ENCODE measurements around the gene PRDX2.
"Not testable (repeated sequence)": the region's sequence is repeated elsewhere in the genome, so short reads cannot be mapped to it uniquely, and the experiment has no call there.

The PRDX2 gene

DNA sequence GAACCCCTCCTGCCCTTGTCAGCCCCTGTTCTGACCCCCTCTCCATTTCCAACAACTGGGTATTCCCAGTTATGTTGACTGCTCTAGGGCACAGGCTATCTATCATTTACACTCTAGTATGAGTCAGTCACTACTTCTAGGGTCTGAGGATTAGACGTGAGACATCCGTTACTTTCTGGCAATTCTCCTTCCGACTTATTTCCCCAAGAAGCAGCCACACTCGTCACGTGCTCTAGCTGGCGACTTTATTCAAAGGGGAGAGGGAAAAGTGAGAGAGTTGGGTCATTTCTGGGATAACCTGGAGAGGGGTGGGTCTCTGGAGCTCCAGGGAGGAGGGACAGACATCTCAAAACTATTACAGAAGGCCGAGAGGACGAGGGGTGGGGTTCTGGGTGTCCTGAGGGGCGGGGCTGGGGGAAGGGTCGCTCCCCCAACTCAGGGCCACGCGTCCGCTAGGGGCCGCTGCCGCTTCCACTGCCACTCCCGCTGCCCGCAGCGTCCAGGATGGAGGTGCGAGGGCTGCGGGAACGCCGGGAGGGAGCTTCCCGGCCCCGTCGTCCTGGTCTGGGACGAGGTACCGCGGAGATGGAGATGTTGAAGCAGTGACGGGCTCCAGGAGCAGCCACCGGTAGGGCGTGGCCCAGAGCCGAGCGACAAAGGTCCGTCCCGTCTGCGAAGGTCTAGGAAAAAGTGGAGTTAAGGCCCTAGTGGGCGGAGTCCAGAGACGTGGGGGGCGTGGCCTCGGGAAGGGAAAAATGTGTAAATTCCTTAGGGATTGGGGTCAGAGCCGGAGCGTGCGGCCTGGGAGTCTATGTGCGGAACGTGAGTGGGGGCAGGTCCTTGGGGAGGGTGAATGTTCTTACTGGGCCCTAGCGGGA lies 23.9 kb upstream of the PRDX2 start:
- no peak for DNase-seq (ENCODE audit: low read depth in 2 of 2, low spot score in 1 of 2)

DNA sequence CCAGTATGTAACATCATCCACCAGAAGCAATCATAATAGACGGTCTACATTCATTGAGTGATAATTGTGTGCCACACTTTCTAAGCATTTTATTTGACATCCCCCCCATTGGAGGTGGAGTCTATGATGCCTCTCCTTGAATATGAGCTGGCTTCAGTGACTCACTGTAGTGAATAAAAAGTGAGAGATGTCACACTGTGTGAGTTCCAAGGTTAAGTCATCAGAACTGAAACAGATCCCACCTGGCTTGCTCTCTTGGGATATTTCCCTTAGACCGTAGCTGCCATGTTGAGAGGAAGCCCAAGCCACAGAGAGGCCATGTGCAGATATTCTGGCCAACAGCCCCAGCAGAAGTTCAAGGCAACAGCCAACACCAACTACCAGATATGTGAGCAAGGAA lies 20.2 kb upstream of the PRDX2 start:
- DNase-seq (ENCODE audit: low read depth in 2 of 2, low spot score in 1 of 2) = no peak

DNA sequence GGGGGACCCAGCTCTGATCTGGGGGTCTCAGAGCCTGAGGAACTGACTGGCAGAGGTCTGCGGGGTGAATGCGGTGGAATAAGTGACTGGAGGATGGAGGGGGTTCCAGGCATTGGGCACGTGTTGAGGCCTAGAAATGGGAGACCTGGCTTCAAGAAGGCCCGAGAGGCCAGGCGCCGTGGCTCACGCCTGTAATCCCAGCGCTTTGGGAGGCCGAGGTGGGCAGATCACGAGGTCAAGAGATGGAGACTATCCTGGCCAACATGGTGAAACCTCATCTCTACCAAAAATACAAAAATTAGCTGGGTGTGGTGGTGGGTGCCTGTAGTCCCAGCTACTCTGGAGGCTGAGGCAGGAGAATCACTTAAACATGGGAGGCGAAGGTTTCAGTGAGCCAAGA lies 16.2 kb upstream of the PRDX2 start:
- DNase-seq (ENCODE audit: low read depth in 2 of 2, low spot score in 1 of 2) = not testable (repeated sequence)

DNA sequence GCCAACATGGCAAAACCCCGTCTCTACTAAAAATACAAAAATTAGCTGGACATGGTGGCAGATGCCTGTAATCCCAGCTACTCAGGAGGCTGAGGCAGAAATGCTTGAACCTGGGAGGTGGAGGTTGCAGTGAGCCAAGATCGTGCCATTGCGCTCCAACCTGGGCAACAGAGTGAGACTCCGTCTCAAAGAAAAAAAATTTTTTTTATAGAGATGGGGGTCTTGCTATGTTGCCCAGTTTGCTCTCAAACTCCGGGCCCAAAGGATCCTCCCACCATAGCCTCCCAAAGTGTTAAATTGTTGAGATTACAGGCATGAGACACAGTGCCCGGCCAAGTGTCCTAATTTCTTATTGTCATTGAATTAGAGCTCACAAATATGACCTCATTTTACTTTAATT lies 15.6 kb upstream of the PRDX2 start:
- not testable (repeated sequence) for DNase-seq (ENCODE audit: low read depth in 2 of 2, low spot score in 1 of 2)

DNA sequence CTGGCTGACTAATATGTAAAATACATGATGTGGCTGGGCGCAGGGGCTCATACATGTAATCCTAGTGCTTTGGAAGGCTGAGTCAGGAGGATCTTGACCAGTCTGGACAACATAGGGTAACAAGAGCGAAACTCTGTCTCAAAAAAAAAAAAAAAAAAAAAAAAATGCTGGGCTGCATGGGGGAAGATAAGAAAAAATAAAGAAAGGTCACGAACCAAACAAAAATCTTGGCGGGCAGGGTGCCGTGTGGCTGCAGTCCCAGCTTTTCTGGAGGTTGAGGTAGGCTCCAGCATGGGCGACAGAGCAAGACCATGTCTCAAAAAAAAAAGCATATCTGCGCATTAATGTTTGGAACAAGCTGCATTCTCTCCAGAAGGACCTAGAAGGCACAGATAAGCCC lies 13.5 kb upstream of the PRDX2 start:
- DNase-seq (ENCODE audit: low read depth in 2 of 2, low spot score in 1 of 2) = no peak

DNA sequence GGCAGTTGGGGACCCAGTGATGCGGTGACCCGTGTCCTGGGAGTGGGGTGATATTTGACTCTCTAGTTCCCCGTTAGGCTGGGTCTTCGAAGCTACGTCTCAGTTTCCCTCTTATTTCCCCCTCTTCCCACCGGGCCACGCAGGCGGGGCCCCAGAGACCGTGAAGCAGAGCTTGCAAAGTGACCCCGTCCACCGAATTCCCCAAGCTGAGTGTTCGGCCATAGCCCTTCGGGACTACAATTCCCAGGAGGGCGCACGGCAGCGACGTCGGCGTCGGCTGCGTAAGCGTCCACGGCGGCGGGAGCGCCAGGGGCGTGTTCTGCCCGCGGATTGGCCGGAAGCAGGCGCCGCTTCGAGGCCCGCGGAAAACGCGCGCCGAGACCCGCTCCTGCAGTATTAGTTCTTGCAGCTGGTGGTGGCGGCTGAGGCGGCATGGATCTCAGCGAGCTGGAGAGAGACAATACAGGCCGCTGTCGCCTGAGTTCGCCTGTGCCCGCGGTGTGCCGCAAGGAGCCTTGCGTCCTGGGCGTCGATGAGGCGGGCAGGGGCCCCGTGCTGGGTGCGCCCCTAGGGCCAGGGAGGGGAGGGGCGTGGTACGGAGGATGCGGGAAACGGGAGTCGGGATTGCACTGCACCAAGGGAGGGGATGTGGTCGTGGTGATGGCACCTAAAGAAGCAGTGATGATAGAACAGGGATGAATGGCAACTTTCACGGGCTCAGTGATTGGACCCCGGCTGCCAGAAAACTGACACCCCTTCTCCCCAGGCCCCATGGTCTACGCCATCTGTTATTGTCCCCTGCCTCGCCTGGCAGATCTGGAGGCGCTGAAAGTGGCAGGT lies 4.9 kb upstream of the PRDX2 start, which contains the start of gene RNASEH2A:
RNASEH2A (plus strand) TSS at position 343 of the 840 bp plus-strand sequence; CDS start at position 433, 90 bp downstream.
- peak in 1 of 2 donors; percentile 73 for DNase-seq (ENCODE audit: low read depth in 2 of 2, low spot score in 1 of 2)

DNA sequence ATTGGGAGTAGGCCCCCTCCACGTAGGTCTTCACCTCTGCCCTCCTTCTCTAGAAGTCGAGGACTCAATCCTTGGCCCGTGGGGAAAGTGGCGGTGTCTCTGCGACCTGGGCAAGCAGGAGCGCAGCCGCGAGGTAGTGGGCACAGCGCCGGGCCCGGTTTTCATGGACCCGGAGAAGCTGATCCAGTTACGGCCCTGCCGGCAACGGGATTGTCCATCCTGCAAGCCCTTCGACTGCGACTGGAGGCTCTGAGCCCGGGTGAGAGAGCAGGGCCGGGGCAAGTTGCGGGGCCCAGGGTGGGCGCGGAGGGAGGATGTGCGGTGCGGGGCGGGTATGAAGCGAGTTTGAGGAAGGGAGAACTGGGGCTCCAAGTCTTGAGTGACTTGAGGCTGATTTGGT lies 2.5 kb upstream of the PRDX2 start:
- DNase-seq (ENCODE audit: low read depth in 2 of 2, low spot score in 1 of 2) = no peak

DNA sequence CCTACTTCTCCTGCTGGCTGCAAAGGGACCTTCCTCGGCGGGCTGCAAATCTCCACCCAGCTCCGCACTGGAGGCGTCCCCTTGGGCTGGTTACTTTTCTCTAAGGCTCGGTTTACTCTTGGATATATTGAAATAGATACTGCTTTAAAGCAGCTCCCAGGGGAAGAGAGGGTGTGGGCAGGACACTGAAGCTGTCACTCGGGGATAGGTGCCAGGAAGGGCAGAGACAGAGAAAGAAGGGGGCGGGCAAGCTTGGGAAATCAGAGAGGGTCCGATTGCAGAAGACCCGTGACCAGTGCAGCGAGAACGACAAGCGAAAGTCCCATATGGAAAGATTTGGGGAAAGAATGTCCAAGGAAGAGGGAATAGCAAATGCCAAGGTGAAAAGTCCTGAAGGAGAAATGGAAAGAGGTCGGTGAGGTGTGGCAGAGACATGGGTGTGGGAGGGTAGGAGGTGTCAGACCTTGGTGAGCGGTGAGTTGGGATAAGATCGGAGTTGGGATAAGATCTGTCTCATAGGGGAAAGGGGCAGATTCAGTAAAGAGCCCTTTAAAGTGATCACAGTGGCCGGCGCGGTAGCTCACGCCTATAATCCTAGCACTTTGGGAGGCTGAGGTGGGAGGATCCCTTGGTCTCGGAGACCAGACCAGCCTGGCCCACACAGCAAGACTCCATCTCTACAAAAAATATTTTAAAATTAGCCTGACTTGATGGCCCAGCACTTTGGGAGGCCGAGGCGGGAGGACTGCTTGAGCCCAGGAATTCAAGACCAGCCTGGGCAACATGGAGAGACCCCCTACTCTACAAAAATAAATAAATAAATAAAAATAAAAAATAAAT lies 887 bp upstream of the PRDX2 start:
- no peak for DNase-seq (ENCODE audit: low read depth in 2 of 2, low spot score in 1 of 2)

DNA sequence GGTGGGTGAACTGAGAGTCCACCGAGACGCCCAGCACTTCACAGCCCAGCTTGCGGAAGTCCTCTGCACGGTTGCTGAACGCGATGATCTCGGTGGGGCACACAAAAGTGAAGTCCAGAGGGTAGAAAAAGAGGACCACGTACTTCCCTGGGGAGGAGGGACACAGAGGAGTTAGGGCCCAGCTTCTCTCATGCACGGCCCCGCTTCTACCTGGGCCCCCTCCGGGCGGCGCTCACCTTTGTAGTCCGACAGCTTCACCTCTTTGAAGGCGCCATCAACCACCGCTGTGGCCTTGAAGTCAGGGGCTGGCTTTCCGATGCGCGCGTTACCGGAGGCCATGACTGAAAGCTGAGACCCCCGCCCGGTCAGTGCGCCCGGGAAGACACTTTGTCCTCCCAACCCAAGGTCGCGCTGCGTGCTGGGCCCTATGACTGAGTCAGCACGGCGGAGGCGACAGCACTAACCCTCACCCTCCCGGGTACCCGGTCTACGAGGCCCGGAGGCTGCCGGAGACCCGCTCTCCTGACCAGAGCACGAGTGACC lies 606 bp downstream of the PRDX2 start:
- DNase-seq (ENCODE audit: low read depth in 2 of 2, low spot score in 1 of 2) = no peak

DNA sequence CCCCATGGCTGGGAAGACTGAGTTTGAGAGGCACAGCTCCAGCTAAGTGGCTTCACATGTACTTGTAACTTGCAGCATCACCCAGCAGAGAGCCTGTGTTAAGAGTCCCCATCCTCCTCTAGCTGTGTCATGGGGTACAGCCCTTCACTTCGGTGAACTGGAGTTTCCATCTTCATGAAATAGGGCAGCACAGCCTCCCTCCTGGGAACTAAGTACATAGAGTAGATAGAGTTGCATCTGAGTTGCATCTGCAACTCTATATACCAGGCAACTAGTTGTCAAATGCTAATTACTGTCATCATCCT lies 1.2 kb downstream of the PRDX2 start:
- no peak for DNase-seq (ENCODE audit: low read depth in 2 of 2, low spot score in 1 of 2)

DNA sequence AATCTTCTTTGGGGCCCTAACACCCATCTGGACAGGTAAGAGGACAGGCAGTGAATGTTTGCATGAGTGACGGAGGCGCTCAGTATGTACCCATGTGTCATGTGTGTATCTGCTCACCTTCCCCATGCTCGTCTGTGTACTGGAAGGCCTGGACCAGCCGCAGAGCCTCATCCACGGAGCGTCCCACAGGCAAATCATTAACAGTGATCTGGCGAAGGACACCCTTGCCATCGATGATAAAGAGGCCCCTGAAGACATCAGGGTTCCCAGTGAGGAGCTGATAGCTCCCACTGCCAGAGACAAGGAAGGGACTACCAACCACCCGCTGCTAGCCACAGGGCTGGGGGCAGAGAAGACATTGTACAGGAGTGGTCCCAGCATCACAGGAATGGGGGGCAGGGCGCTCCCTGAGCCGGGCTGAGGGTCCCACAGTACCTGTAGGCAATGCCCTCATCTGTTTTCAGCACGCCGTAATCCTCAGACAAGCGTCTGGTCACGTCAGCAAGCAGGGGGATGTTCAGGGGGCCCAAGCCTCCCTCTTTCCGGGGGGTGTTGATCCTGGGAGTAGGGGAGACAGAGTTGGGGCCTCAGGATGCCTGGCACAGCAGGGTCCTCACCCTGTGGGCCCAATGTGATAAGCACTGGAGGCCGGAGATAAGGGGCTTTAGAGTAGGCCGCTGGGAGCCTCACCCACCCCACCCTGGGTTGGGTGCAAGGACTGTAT lies 1.7 kb downstream of the PRDX2 start:
- no peak for DNase-seq (ENCODE audit: low read depth in 2 of 2, low spot score in 1 of 2)

DNA sequence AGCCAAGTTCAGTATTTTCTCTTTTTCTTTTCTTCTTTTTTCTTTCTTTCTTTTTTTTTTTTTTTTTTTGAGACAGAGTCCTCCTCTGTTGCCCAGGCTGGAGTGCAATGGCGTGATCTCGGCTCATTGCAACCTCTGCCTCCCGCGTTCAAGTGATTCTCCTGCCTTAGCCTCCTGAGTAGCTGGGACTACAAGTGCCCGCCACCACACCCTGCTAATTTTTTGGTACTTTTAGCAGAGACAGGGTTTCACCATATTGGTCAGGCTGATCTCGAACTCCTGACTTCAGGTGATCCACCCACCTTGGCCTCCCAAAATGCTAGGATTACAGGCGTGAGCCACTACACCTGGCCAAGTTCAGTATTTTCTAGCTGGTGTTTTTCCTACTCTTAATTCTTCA lies 4.0 kb downstream of the PRDX2 start:
- not testable (repeated sequence) for DNase-seq (ENCODE audit: low read depth in 2 of 2, low spot score in 1 of 2)

DNA sequence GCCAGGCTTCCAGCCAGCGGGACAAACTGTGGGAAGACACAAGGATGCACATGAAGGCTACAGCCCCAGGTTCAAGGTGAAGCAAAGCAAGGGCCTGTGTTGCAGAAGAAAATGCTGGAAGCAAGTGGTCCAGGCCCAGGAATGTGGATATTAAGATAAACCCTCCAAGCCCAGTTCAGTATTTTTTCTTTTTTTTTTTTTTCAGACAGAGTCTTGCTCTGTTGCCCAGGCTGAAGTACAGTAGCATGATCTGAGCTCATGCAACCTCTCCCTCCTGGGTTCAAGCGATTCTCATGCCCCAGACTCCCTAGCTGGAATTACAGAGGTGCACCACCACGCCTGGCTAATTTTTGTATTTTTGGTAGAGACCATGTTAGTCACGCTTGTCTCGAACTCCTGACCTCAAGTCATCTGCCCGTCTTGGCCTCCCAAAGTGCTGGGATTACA lies 4.4 kb downstream of the PRDX2 start:
- no peak for DNase-seq (ENCODE audit: low read depth in 2 of 2, low spot score in 1 of 2)

DNA sequence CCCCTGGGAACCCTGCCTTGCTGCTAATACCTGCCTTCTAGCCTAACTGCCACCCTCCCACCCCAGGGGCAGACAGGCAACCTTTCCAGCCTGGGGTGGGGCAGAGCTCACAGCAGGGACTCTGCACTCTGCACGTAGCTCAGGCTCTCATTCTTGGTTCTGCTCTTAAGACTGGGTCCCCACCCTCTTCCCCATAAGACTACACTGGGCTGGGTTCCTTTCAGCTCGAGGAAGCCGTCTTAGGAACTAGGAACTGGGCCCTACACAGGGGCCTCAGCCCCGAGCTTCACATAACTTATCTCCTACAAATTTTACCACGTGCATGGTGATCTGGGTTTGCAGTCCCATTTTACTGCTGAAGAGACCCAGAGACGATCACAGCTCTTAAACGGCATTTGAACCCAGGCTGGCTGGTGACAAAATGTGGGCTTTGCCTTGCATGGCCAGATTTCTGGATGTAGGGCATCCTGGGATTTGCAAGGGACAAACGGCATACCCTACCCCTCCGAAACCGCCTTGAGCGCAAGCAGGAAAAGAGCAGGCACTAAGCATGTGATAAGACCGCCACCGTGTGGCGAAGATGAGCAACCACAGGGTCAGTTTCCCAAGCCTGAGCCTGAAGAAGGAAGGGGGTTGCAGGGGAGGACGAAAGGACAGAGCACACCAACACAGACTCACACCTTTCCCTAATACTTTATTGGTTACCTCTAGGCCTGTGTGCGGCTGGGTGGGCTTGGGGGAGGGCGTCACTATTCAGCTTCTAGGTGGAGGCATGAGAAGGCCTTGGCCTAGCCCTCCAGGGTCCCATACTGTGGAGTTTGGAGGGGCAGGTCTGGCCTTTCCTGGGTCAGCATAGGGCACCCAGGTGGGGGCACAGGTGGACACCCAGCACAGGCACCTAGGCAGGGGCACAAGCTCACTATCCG lies 5.2 kb downstream of the PRDX2 start:
- no peak for DNase-seq (ENCODE audit: low read depth in 2 of 2, low spot score in 1 of 2)

DNA sequence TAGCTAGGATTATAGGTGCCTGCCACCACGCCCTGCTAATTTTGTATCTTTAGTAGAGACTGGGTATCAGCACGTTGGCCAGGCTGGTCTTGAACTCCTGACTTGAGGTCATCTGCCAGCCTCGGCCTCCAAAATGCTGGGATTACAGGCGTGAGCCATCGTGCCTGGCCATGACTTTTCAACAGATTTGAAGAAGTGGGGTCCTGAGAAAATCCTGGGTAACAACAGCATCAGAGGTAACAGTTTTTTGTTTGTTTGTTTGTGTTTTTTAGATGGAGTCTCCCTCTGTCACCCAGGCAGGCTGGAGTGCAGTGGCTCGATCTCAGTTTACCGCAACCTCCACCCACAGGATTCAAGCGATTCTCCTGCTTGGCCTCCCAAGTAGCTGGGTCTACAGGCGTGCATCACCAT lies 6.6 kb downstream of the PRDX2 start:
- DNase-seq (ENCODE audit: low read depth in 2 of 2, low spot score in 1 of 2) = no peak

DNA sequence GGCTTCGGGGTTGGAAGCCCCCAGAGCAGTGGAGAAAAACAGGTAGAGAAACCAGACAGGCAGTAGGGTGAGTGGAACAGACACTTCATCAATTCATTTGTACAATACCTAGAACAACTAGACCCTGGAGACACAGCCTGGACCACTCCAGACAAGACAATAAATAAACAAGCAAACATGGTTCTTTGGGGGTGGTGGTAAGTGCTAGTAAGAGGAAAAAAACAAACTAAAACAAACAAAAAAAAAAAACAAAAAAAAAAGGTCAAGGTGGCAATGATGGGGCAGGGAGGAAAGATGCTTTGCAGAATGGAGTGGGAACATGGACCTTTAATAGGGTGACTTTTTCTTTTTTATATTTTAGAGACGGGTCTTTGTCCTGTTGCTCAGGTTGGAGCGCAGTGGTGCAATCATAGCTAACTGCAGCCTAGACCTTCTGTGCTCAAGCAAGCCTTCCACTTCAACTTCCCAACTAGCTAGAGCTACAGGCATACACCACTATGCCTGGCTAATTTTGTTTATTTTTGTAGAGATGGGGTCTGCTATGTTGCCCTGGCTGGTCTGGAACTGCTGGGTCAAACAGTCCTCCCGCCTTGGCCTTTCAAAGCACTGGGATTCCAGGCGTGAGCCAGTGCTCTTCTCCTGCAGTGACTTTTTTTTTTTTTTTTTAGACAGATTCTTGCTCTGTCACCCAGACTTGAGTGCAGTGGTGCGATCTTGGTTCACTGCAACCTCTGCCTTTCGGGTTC lies 7.2 kb downstream of the PRDX2 start:
- no peak for DNase-seq (ENCODE audit: low read depth in 2 of 2, low spot score in 1 of 2)

DNA sequence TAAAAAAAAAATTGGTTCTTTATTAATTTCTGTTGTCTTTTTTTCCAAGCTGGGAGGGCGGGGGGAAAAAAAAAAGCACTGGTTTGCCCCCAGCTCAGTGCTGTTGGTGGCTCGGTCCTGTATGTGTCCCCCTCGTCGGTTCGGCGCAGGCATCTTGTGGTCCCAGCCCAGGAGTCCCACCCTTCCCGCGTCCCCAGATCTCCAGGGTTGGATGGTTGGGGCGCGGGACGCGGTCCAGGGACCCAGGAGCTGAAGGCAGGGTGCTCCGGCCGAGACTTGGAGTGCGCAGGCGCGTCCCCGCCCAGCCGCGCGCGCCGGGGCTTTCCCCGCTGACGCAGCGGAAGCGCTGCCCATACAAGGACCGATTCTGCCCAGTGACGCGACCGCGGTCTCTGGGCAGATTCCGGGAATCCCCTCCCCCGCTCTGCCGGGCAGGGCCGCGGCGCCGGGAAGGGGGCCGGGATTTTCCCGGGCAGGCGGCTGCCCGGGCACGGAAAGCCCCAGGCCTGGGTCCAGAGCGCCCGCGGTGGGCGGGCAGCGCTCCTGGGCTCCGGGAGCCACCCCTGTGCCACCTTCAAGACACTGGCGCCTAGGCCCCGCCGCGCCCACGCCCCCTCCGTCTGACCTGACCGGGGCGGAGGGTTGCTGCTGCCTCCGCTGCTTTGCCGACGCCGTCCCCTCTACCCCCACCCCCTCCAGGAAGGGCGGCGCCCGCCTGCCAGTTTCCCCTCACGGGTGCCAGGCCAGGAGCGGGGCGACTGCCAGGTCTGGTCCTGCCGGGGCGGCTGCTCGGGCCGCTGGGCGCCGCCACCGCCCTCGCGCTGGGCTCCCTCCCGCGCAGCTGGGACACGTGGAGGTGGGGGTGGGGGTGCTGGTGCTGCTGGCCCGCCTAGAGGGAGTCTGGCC lies 8.1 kb downstream of the PRDX2 start:
- DNase-seq (ENCODE audit: low read depth in 2 of 2, low spot score in 1 of 2) = peak; percentile 81 to 92
